OCI-M2 (cell line): ENCODE results near the gene GOLGA8A.
"Not testable (repeated sequence)": the region's sequence is repeated elsewhere in the genome, so short reads cannot be mapped to it uniquely, and the experiment has no call there.

ENCODE experiments used
- DNase-seq: peaks from one replicate; lab custom pipeline; 2025; ENCODE audit not compliant: unreplicated experiment; lab: John Stamatoyannopoulos, UW

Gene GOLGA8A, protein sequence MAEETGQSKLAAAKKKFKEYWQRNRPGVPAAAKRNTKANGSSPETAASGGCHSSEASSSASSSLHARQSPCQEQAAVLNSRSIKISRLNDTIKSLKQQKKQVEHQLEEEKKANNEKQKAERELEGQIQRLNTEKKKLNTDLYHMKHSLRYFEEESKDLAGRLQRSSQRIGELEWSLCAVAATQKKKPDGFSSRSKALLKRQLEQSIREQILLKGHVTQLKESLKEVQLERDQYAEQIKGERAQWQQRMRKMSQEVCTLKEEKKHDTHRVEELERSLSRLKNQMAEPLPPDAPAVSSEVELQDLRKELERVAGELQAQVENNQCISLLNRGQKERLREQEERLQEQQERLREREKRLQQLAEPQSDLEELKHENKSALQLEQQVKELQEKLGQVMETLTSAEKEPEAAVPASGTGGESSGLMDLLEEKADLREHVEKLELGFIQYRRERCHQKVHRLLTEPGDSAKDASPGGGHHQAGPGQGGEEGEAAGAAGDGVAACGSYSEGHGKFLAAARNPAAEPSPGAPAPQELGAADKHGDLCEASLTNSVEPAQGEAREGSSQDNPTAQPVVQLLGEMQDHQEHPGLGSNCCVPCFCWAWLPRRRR

DNA sequence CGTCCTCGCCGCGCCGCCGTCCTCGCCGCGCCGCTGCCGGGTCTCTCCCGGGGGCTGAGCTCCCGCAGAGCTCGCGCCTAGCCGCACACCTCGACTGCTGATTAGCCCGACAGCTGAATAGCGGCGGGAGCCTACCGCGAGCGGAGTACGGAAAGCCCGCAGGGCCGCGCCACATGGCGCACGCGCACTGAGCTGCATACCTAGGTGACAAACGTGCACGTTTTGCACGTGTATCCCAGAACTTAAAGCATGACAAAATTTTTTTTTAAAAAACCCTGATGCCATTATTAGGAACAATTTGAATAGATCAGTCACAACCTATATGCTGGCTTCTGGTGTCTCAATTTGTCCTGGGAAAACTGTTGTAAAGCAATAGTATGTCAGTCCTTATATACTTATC, at the start of gene GOLGA8A:
Gene GOLGA8A (minus strand): TSS at position 122 of the 400 bp plus-strand sequence. CDS start 48,117 bp downstream, outside the sequence.
- peak; percentile 18 for DNase-seq

DNA sequence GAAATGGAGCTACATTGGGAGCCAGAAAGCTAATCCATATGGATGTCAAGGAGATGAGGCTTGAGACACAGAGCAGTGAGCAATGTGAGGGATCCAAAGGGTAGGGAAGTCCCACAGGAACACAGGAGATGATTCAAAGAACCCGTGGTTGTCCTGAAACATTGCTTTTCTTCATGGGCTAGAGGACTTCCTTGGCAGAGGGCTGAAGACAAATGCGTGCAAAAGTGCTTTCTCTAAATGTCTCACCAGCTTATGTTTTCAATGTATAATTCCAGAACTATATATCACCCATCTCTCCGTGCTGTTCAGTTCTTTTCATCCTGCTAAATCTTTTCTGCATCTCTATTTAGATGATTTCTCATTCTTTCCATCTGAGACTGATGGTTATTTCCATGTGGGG, 46.0 kb upstream of the GOLGA8A start:
- no peak for DNase-seq

DNA sequence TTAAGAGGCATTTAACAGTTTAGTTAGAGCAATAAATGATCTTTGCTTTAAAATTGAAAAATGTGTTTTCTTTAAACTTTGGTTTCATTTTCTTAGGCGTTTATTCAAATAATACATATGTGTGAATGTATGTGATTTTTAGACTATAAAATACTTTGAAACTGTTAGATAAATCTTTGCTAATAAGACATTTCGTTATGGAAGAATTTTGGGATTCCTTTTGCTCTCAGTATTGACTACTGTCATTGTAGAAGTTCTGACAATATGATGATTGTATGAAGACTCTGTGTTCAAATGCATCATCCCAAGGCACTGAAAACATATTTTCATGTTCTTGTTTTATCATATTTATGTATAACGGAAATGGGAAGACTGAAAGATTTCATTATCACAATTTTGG, 43.8 kb upstream of the GOLGA8A start:
- no peak for DNase-seq

DNA sequence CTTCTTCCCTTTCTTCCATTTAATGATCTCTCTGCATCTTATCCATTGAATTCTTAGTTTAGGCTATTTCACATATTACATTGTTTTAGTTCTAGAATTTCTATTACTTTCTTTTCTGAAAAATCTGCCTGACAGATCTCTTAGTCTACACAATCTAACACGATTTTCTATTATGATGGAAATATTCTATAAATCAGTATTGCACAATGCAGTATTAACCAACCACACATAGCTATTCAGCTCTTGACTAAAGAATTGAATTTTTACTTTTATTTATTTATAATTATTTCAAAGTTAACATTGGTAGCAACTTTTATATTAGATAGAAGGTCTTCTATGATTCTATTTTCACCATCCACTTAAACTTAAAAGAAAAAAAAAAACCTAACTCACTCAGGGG, 36.2 kb upstream of the GOLGA8A start:
- DNase-seq, result no peak

DNA sequence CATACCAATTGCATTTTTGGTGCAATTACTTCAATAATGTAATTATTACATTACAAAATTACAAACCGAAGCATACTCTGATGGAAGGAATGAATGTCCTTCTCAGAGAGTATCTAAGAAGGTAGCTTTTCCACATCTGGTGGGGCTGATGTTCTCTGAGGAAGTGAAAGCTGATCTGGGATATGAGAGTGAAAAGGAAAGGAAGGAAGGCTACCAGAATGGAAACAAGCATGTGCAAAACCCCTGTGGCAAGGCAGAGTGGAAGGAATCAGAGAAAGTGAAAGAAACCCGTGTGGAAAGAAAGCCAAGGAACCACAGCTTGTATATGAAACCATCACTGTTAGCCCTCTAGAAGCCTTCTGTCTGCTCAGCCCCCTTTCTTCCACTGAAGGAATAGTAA, 35.3 kb upstream of the GOLGA8A start:
- DNase-seq, result no peak

DNA sequence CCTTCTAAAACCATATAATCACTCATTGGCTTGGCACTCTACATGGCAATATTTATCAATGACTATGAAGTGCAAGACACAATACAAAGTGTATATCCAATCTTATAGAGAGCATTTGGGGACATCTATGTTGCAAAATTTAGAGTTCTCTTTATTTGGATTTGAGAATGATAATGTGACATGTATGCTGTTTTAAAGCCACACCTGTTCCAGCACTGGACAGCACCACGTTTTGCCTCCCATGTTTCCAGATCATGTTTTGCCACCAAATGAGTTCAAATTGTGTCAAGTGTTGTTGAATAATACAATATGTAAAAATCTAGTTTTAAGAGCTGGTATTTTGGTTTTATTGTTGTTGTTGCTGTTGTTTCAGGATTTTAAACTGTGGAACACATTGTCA, 33.3 kb upstream of the GOLGA8A start:
- DNase-seq, result no peak

DNA sequence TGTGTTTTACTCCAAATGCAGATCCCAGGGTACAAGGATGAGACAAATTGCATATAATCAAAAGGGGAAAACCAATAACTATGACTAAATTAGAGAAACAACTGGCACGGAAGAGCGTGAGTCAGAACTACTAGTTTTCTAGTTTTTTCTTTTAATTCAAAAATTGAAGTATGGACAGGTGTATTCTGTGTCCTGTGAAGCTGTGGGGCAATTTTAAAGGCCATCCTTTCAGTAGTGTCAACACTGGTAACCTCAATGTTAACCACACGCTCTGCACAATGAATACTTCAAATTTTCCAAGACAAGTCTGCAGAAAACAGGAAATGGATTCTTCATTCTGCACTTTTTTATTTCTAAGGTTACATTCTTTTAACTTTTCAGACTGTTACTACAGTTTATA, 32.5 kb upstream of the GOLGA8A start:
- no peak for DNase-seq

DNA sequence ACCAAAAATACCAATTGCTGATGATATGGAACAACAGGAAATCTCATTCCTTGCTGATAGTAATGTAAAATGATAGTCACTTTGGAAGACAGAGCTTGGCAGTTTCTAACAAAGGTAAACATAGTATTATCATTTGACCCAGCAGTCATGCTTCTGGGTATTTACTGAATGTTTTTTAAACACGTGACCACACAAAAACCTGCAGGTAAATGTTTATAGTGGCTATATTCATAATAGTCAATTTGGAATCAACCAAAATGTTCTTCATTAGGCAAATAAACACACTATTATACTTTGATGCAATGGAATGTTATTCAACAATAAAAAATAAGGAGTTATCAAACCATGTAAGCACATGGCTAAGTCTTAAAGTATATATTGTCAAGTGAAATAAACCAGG, 24.1 kb upstream of the GOLGA8A start:
- DNase-seq, result no peak

DNA sequence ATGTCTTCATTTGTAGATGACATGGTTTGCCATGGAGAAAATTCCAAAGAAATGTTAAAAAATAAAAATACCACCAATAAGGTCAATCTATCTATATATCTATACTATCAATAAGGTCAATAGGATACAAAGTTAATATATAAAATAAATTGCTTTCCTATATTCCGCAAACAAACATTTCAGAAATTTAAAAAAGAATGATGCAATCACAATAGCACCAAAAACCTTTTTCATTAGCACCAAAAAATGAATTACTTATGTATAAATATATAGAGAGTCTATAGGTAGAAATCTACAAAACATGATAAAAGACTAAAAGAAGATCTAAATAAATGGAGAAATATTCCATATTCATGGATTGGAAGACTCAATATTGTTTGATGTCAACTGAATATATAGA, 22.8 kb upstream of the GOLGA8A start:
- no peak for DNase-seq

DNA sequence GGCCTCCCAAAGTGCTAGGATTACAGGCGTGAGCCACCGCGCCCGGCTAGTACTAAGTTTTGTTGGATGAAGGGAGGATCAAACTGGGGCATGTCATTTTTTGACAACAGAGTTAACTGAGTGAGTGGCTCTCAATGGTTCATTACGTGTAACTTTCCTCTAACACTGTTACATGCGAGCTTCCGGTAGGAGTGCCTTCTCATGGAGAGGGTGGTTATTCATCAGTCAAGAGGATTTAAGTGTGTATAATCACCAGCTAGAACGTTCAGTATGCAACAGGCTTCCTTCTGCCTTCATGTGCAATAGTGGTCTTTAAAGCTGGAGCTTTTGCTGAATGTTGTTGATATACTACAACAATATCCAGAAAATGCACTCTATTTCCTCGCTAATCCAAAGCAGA, 19.1 kb upstream of the GOLGA8A start:
- DNase-seq, result no peak

DNA sequence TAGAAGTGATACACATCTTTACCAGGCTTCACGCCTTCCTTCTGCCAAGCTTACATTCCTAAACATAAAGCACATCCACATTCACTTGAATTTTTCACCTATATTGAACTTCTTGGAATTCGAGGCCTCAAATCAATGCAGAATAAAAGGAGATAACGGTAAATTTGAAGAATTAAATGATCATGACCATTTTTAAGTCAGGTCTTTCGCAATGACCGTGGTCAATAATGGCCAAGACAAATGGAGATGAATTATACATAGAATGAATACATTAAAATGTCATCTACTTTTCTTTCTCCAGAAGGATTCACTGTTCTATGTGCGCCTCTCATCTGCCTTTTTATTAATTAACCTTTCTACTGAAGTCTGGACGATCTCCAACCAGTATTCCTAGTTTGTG, 5.3 kb upstream of the GOLGA8A start:
- DNase-seq, result no peak

DNA sequence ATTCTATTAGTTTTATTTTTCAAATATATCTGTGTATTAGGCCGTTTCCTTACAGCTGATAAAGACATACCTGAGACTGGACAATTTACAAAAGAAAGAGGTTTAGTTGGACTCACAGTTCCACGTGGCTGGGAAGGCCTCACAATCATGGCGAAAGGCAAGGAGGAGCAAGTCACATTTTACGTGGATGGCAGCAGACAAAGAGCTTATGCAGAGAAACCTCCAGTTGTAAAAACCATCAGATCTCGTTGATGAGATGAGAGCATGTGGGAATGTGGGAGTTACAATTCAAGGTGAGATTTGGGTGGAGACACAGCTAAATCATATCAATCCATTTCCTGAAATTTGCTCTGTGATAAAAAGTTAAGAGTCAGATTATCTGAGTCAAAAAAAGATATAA, 2.3 kb upstream of the GOLGA8A start:
- no peak for DNase-seq

DNA sequence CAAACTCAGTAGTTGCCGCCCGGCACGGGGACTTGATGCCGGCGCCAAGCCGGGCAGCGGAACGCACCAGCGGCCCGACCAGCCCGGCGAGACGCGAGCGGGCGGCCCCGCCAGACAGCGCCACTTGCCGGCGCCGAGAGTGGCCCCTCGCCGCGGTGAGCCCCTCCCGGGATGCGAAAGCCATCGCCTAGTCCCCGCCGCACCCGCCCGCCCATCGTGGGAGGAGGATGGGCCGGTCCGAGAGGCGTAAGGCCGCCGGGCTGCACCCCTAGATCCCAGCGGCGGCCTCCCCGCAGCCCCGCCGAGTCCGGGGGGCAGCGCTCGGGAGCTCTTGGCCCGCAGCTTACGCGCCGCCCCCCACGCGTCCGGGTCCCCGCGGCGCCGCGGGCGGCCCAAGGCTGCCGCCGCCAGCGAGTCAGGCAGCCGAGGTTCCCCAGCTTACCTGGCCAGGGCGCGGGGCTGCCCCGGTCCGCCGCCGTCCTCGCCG, 609 bp downstream of the GOLGA8A start:
- no peak for DNase-seq

DNA sequence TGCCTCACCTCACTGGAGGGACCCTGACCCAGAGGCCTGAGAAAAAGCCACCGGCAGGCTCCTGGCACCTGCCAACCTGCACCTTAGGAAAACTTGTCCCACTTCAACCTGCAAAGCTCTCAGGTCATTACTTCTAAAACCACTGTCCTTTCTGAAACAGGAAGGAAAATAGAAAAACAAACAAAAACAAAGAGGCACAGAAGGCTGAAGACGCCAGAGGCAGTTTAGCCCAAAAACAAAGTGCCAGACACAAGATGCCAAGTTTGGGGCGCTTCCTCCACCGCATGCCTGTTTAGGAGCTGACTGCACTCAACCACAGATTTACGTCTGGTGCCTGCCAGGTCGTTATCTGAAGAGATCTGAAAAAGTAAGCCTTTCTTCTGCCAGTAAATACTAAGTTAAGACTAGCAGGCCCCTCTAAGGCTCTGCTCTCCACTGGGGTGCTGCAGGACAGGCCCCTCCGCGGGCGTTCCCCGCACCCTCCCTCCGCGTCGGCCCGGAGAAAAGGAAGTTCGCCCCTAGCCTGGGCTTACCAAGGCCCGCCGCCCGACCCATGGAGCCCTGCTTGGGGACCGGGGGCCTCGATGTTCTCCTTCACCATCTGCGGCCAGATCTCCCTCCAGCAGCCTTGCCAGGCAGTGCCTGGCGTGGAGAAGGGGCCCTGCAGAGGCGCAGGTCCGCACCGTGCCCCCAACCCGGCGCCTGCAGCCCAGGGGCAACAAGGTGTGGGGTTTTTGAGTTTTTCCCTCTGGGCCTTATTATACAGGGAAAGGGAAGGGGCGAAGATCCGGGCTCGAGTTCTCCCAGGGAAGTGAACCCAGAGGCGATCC, 1.3 kb downstream of the GOLGA8A start:
- no peak for DNase-seq

DNA sequence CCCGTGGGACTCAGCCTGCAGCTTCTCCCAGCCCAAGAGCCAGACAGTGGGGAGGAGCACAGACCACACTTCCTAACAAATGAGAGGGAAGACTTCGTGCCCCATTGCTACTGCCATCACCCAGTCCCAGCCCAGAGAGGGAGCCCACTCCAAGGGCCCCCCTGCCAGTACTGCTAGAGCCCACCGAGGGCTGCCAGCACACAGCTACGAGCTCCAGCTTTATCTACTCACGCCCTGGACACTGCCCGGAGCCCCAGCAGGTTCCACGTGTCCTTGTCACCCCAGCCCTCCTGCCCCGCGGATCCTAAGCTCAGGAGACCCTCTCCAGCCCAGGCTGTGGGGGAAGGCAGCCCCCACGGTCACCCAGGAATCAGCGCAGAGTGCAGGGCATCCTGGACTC, 1.9 kb downstream of the GOLGA8A start:
- DNase-seq, result no peak

DNA sequence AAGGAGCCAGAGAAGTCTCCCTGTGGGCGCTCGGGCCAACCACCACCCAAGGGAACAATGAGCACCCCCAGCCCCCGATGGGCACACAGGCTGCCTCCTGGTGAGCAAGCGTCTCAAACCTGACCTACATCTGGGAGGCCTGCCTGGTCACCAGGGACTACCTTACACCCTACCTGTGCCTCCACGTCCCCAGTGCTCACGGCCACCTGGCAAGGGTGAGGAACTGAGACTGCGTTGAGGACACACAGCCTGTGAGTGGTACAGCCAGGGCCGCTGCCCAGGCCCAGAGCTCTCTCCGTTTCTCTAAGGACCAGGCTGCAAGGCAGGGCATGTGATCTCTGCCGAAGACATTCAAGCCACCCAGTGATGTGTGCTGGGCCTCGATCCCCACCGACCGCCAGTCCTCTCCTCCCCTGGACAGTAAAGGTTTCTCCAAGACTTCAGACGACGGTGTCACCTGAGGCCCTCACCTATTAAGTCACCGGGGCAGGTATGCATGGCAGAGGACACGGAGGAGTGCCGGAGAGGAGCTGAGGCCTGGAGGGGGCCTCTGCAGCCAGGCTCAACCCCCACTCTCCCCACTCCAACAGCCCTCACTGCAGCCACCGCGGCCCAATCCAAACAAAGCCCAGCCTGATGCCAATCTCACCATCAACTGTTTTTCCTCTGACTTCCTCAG, 2.8 kb downstream of the GOLGA8A start:
- no peak for DNase-seq

DNA sequence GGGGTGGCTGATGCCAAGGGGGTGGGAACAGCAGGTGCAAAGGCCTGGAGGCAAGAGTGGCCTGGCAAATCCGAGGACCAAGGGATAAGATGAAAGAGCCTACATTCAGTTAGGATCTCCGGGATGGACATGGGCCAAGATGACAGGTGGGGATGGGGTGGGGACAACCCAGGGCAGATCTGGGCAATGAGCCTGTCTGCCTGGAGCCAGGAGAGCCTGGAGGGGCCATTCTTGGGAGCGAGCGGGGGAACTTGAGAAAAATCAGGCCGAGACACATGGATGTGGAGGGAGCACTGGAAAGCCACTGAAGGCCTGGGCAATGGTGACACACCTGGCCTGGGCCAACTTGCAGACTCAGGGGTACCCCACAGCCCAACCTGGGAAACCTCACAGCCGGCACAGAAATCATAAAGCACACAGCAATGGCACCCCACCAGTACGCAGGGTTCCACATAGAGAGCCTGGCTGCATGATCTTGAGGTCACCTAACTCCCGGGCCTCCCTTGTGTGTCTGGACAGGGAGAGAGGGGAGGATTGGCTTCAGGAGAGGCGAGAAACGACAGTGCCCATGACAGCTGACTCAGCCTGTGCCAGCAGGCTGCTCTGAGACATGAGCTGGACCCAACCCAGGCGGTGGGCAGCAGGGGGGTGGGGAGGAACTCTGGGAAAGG, 3.5 kb downstream of the GOLGA8A start:
- DNase-seq, result not testable (repeated sequence)

DNA sequence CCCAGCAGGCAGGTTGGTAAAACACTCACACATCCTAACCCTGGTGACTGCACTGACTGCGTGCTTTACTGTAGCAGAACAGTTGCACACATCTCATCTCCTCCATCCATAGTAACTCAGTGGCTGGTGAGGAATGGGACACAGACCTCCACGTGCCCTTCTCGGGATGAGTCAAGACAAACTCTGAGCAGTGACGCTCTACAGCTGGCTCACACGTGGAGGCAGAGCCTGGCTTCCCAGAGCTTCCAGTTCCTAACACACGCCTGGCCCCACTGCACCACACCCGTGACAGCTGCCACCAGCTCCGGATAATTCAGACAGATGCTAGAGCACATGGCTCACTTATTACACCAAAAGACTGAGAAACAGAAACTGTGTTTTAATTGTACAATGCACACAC, 7.0 kb downstream of the GOLGA8A start:
- DNase-seq, result not testable (repeated sequence)

DNA sequence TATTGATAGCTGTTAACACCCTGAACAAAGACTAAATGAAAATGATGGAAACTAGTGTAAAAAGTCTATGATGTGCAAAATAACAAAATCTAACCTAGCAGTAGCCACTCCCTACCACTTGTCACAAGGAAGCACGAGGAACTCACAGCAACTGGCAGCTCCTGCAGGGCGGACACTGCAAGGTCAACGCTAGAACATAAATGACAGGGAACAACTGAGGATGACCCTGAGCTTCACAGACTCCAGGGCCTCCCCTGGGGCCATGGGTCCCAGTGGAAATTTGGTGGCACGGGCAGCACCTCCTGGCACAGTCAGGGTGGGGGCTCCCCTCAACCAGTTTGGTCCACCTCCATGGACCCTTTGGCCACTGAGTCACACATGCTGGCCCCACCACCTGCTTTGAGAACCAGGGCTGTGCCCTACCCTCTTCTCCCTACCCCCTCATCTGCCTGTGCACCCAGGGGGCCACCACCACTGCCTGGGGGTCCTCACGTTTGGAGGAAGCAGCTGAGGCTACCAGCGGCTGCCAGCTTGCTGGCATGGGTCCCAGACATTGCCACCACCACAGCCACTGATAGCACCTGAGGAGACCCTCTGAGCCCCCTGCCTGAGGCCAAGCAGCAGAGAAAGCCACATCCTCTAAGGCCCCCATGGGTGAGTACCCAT, 14.1 kb downstream of the GOLGA8A start:
- not testable (repeated sequence) for DNase-seq

DNA sequence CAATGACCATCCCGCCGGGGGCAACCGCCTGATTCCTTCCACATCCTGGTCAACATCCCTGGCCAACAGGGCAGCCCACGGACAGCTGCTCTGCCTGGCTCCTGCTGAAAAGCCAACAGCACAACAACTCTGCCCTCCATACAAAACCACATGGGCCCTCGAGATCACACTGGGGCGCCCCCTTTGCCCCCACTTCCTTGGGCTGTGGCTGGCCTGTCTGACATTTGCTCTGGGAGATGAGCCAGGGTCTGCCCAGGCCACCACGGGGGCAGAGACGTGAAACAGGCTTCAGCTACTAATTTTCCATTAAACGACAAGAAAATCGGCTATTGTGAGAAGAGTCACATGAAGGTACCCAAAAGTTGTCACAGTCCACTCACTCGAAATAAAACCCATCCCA, 16.7 kb downstream of the GOLGA8A start:
- not testable (repeated sequence) for DNase-seq
